ENCODE results near the gene RCAN2. TPM values are rescaled to one million over a fixed set of nuclear protein-coding genes. Genes with fewer than 3 reads are reported as not detected.

RCAN2 gene
- total and polyA plus RNA-seq, 9 of the 15 experiments (the other 6 are each of a cell fraction or from before 2014, with no cell fraction given) = 0.04 TPM; not detected in 8

DNA sequence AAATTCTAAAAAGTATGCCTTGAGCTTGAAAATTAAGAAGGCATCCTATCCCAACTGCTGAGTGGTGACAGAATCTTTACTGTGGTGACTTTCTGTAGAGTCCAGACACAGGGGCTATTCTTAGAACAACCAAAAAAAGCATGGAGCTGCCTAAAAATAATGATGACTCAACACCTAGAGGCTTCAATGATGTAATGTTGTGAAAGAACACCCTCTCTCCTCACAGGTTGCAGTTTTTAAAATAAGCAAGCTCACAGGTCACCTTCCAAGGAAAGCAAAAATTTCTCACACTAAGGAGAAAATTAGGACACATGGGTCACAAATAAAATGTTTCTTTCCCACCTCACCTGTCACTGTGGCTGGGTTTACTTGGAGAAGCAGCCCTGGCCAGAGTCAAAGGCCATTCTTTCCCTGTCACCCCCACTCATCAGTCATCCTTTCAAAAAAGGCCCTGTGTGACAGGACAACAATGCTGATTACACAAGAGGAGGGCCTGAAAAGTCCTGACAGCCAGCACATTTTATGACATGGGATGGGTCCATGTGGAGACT lies 53.5 kb downstream of the RCAN2 start (continued):
- TF ChIP-seq ESRRB (CRISPR knock-in tag; IDR thresholded peaks at IDR 0.05; ENCODE audit: borderline replicate concordance) (no peak), MYBL2 (IDR thresholded peaks at IDR 0.05; ENCODE audit: low read depth) (no peak), MYBL2 (CRISPR knock-in tag; IDR thresholded peaks at IDR 0.05; ENCODE audit: borderline replicate concordance) (no peak), ATF1 (CRISPR knock-in tag; IDR thresholded peaks at IDR 0.05) (no peak), ATF1 (tag; IDR thresholded peaks at IDR 0.05) (no peak), STAG1 (CRISPR knock-in tag; IDR thresholded peaks at IDR 0.05; ENCODE audit: borderline replicate concordance) (no peak), ID3 (CRISPR knock-in tag; IDR thresholded peaks at IDR 0.05) (no peak), ID3 (tag; IDR thresholded peaks at IDR 0.05) (no peak), ZNF224 (CRISPR knock-in tag; IDR thresholded peaks at IDR 0.05) (no peak), LARP7 (IDR thresholded peaks at IDR 0.05) (no peak), CBX5 (IDR thresholded peaks at IDR 0.05; ENCODE audit: borderline replicate concordance, low read depth) (no peak), ZNF436 (CRISPR knock-in tag; IDR thresholded peaks at IDR 0.05) (no peak), ATF3 (IDR thresholded peaks at IDR 0.05) (peak; percentile 95), ATF3 (CRISPR knock-in tag; conservative IDR thresholded peaks at IDR 0.05) (no peak), MAZ (CRISPR knock-in tag; conservative IDR thresholded peaks at IDR 0.05 in 1 of 2, IDR thresholded peaks at IDR 0.05 in 1 of 2) (0 out of 4 replicates have a peak, but pooled peaks of 1 of the 2 experiments have one; percentile 18), BRD4 (IDR thresholded peaks at IDR 0.05) (no peak), ZNF277 (CRISPR knock-in tag; IDR thresholded peaks at IDR 0.05; ENCODE audit: borderline replicate concordance) (no peak), RFX1 (IDR thresholded peaks at IDR 0.05) (no peak), DDX20 (tag; IDR thresholded peaks at IDR 0.05; ENCODE audit: low read depth) (no peak), ZNF75A (CRISPR knock-in tag; IDR thresholded peaks at IDR 0.05) (no peak)
- TF ChIP-seq, protein P1, sequence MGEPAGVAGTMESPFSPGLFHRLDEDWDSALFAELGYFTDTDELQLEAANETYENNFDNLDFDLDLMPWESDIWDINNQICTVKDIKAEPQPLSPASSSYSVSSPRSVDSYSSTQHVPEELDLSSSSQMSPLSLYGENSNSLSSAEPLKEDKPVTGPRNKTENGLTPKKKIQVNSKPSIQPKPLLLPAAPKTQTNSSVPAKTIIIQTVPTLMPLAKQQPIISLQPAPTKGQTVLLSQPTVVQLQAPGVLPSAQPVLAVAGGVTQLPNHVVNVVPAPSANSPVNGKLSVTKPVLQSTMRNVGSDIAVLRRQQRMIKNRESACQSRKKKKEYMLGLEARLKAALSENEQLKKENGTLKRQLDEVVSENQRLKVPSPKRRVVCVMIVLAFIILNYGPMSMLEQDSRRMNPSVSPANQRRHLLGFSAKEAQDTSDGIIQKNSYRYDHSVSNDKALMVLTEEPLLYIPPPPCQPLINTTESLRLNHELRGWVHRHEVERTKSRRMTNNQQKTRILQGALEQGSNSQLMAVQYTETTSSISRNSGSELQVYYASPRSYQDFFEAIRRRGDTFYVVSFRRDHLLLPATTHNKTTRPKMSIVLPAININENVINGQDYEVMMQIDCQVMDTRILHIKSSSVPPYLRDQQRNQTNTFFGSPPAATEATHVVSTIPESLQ (CRISPR knock-in tag; IDR thresholded peaks at IDR 0.05) = no peak
- TF ChIP-seq, protein P2, sequence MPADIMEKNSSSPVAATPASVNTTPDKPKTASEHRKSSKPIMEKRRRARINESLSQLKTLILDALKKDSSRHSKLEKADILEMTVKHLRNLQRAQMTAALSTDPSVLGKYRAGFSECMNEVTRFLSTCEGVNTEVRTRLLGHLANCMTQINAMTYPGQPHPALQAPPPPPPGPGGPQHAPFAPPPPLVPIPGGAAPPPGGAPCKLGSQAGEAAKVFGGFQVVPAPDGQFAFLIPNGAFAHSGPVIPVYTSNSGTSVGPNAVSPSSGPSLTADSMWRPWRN (IDR thresholded peaks at IDR 0.05; ENCODE audit: low read depth) = no peak; the same call in 1 of the 2 replicates

Measured in K562 (cell line).